Type B pancreatic cell (in vitro differentiated cells): ENCODE results near the gene MITD1. TPM values are rescaled to one million over a fixed set of nuclear protein-coding genes. Genes with fewer than 3 reads are reported as not detected.
A peak's percentile ranks its signal among the peaks of the same experiment; 100 is the strongest.
"Not testable (repeated sequence)": the region's sequence is repeated elsewhere in the genome, so short reads cannot be mapped to it uniquely, and the experiment has no call there.

ENCODE experiments used
- DNase-seq: peaks from one replicate; pipeline ENCODE4 v3.0.0; 2021; ENCODE audit warnings: mixed read lengths; ENCODE audit not compliant: unreplicated experiment; ENCODE audit errors: extremely low spot score
- H3K27ac Mint-ChIP-seq: 2 replicates; pipeline ENCODE4 v1.8.0; 2021; ENCODE audit warnings: mild to moderate bottlenecking, mixed read lengths
- H3K27me3 Mint-ChIP-seq: 2 replicates; pipeline ENCODE4 v1.8.0; 2021; ENCODE audit warnings: mixed read lengths
- H3K36me3 Mint-ChIP-seq: 2 replicates; pipeline ENCODE4 v1.8.0; 2021; ENCODE audit warnings: mixed read lengths
- H3K4me1 Mint-ChIP-seq: one replicate; pipeline ENCODE4 v1.8.0; 2021; ENCODE audit warnings: mixed read lengths; ENCODE audit not compliant: unreplicated experiment
- H3K4me3 Mint-ChIP-seq: 2 replicates; pipeline ENCODE4 v1.8.0; 2021; ENCODE audit warnings: mild to moderate bottlenecking, mixed read lengths
- H3K9me3 Mint-ChIP-seq: 2 replicates; pipeline ENCODE4 v1.8.0; 2021; ENCODE audit warnings: mixed read lengths
- total RNA-seq: library from RNA; stranded (reverse); gene quantifications from 2 replicates; pipeline ENCODE4 v1.2.1, GENCODE V29; 2021; ENCODE audit warnings: low replicate concordance
- TF ChIP-seq, protein P1 (sequence below): fragments of 200-600 bp; sonication (generic); conservative IDR thresholded peaks from 2 replicates; pipeline ENCODE4 v1.5.0; 2021; ENCODE audit warnings: antibody characterized with exemption, mild to moderate bottlenecking

The MITD1 gene
- total RNA-seq, 1 donor from 2014 or later: 30.0 TPM

GRCh38 chr2:99200076-99200800, 19.4 kb upstream of the MITD1 start:
- H3K36me3 Mint-ChIP-seq: peaks cover 19% of the 10 kb centered on the region
- TF ChIP-seq, protein P1, sequence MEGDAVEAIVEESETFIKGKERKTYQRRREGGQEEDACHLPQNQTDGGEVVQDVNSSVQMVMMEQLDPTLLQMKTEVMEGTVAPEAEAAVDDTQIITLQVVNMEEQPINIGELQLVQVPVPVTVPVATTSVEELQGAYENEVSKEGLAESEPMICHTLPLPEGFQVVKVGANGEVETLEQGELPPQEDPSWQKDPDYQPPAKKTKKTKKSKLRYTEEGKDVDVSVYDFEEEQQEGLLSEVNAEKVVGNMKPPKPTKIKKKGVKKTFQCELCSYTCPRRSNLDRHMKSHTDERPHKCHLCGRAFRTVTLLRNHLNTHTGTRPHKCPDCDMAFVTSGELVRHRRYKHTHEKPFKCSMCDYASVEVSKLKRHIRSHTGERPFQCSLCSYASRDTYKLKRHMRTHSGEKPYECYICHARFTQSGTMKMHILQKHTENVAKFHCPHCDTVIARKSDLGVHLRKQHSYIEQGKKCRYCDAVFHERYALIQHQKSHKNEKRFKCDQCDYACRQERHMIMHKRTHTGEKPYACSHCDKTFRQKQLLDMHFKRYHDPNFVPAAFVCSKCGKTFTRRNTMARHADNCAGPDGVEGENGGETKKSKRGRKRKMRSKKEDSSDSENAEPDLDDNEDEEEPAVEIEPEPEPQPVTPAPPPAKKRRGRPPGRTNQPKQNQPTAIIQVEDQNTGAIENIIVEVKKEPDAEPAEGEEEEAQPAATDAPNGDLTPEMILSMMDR: no peak
- no peaks in the 10 kb centered on the region for H3K27me3 Mint-ChIP-seq
- H3K9me3 Mint-ChIP-seq: no peaks in the 10 kb centered on the region
- no peak for DNase-seq
- H3K27ac Mint-ChIP-seq: no peak overlapping the region
- H3K4me1 Mint-ChIP-seq: no peaks in the 10 kb centered on the region
- H3K4me3 Mint-ChIP-seq: no peak overlapping the region

- H3K27ac Mint-ChIP-seq: peak overlapping the region; percentile 80
- DNase-seq: no peak
- H3K9me3 Mint-ChIP-seq: no peaks in the 10 kb centered on the region
- peak overlapping the region; percentile 17 for H3K4me3 Mint-ChIP-seq
- TF ChIP-seq, protein P1: no peak
- H3K36me3 Mint-ChIP-seq: peaks cover 23% of the 10 kb centered on the region
- H3K4me1 Mint-ChIP-seq: no peaks in the 10 kb centered on the region
- no peaks in the 10 kb centered on the region for H3K27me3 Mint-ChIP-seq
These were observed 17.4 kb upstream of the MITD1 start for GRCh38 chr2:99198103-99198841.

GRCh38 chr2:99192364-99192763, 11.5 kb upstream of the MITD1 start:
- not testable (repeated sequence) for H3K27me3 Mint-ChIP-seq, H3K4me3 Mint-ChIP-seq, DNase-seq, H3K9me3 Mint-ChIP-seq, H3K27ac Mint-ChIP-seq, H3K4me1 Mint-ChIP-seq
- peaks cover 44% of the 10 kb centered on the region for H3K36me3 Mint-ChIP-seq

GRCh38 chr2:99190548-99190947, 9.7 kb upstream of the MITD1 start:
- Mint-ChIP-seq H3K4me3 (no peak overlapping the region), H3K4me1 (no peaks in the 10 kb centered on the region), H3K27ac (no peak overlapping the region), H3K9me3 (no peaks in the 10 kb centered on the region), H3K27me3 (no peaks in the 10 kb centered on the region), H3K36me3 (peaks cover 42% of the 10 kb centered on the region)
- TF ChIP-seq, protein P1: peak; percentile 49
- no peak for DNase-seq

DNA sequence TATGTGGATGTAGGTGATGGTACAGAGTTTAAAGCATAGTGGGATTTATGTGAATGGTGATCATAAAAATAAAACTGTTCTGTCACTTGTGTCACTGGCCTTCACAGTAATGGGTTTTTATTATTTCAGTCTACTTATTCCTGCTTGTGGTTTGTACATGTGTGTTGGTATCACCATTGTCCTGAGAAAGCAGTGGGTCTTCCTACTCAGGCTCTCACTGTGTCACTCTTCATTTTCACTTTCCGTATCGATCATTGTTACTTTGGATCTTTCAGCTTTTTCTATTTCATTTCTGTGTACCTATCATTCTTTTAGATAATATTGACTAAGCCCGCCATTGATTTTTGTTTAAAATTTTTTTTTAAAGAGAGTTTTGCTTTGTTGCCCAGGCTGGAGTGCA, 7.5 kb upstream of the MITD1 start:
- Mint-ChIP-seq H3K36me3 (peaks cover 35% of the 10 kb centered on the region), H3K4me1 (peaks cover 8% of the 10 kb centered on the region), H3K27me3 (no peaks in the 10 kb centered on the region), H3K9me3 (no peaks in the 10 kb centered on the region), H3K27ac (no peak overlapping the region), H3K4me3 (no peak overlapping the region)
- DNase-seq: no peak
- TF ChIP-seq, protein P1: no peak

- Mint-ChIP-seq H3K36me3 (peaks cover 28% of the 10 kb centered on the region), H3K4me3 (no peak overlapping the region), H3K27me3 (no peaks in the 10 kb centered on the region), H3K9me3 (no peaks in the 10 kb centered on the region), H3K27ac (no peak overlapping the region), H3K4me1 (peaks cover 14% of the 10 kb centered on the region)
- TF ChIP-seq, protein P1: no peak
- DNase-seq: no peak
These were observed 6.2 kb upstream of the MITD1 start for GRCh38 chr2:99187011-99187410.
